Measurements from ENCODE around the gene WDPCP. TPM values are rescaled to one million over a fixed set of nuclear protein-coding genes. Genes with fewer than 3 reads are reported as not detected.
"Not testable (repeated sequence)": the region's sequence is repeated elsewhere in the genome, so short reads cannot be mapped to it uniquely, and the experiment has no call there.

Gene WDPCP
- total RNA-seq, 1 donor from 2014 or later: 9.1 TPM

DNA sequence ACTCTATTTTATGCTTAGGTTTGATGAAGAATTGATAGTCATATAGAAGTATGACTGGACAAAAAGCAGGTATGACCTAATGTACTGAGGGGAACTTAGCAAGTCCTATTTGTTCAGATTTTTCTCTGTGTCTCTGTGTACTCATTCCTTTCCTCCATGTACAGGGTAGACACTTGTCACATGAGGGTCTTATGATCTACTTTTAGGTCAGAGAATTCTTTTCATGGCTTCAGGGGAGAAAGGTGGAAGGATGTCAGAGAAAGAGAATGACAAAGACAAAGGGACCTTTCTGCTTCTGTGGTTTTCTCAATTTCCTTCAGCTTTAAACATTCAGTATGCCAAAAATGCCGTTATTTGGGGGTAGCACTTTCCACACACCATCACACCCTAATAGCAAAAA is 181.6 kb downstream of the WDPCP start:
- Mint-ChIP-seq H3K4me3 (no peak overlapping the region), H3K36me3 (ENCODE audit: low read depth) (peaks cover 11% of the 10 kb centered on the region), H3K27me3 (ENCODE audit: low read depth) (no peaks in the 10 kb centered on the region), H3K9me3 (no peaks in the 10 kb centered on the region), H3K27ac (ENCODE audit: unreplicated experiment) (no peak overlapping the region), H3K4me1 (no peaks in the 10 kb centered on the region)
- TF ChIP-seq, protein P1, sequence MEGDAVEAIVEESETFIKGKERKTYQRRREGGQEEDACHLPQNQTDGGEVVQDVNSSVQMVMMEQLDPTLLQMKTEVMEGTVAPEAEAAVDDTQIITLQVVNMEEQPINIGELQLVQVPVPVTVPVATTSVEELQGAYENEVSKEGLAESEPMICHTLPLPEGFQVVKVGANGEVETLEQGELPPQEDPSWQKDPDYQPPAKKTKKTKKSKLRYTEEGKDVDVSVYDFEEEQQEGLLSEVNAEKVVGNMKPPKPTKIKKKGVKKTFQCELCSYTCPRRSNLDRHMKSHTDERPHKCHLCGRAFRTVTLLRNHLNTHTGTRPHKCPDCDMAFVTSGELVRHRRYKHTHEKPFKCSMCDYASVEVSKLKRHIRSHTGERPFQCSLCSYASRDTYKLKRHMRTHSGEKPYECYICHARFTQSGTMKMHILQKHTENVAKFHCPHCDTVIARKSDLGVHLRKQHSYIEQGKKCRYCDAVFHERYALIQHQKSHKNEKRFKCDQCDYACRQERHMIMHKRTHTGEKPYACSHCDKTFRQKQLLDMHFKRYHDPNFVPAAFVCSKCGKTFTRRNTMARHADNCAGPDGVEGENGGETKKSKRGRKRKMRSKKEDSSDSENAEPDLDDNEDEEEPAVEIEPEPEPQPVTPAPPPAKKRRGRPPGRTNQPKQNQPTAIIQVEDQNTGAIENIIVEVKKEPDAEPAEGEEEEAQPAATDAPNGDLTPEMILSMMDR (conservative IDR thresholded peaks at IDR 0.05): no peak
- no peak for DNase-seq (ENCODE audit: low read depth, low spot score)

DNA sequence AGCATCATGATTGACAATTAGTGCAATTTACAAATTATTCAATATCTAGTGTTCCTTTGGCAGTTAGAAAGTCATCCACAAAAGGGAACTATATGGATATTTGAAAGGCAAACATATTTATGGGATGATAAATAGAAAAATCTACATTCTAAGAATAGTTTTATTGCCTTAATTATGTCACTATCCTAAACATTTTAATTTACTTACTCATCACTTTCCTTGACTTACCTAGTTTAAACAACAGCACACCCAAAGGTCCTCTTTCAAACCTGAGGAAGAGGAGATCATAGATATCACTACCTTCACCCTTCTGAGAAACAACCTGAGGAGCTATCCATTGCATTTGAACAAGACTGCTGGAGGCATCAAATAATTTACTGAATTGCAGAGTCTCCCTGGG is 184.5 kb downstream of the WDPCP start:
- H3K27ac Mint-ChIP-seq (ENCODE audit: unreplicated experiment): no peak overlapping the region
- no peaks in the 10 kb centered on the region for H3K9me3 Mint-ChIP-seq
- no peaks in the 10 kb centered on the region for H3K4me1 Mint-ChIP-seq
- no peaks in the 10 kb centered on the region for H3K27me3 Mint-ChIP-seq (ENCODE audit: low read depth)
- H3K36me3 Mint-ChIP-seq (ENCODE audit: low read depth): peaks cover 11% of the 10 kb centered on the region
- H3K4me3 Mint-ChIP-seq: no peak overlapping the region
- no peak for DNase-seq (ENCODE audit: low read depth, low spot score)
- TF ChIP-seq, protein P1 (conservative IDR thresholded peaks at IDR 0.05): no peak

DNA sequence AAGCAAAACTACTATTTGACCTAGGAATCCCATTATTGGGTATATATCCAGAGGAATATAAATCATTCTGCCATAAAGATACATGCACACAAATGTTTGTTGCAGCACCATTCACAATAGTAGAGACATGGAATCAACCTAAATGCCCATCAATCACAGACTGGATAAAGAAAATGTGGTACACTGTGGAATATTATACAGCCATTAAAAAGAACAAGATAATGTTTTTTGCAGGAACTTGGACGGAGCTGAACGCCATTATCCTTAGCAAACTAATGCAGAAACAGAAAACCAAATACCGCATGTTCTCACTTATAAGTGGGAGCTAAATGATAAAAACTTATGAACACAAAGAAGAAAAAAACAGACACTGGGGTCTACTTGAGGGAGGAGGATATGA is 185.4 kb downstream of the WDPCP start:
- H3K4me1 Mint-ChIP-seq; H3K9me3 Mint-ChIP-seq; H3K27ac Mint-ChIP-seq (ENCODE audit: unreplicated experiment); H3K4me3 Mint-ChIP-seq; DNase-seq (ENCODE audit: low read depth, low spot score); H3K27me3 Mint-ChIP-seq (ENCODE audit: low read depth): not testable (repeated sequence)
- peaks cover 11% of the 10 kb centered on the region for H3K36me3 Mint-ChIP-seq (ENCODE audit: low read depth)

DNA sequence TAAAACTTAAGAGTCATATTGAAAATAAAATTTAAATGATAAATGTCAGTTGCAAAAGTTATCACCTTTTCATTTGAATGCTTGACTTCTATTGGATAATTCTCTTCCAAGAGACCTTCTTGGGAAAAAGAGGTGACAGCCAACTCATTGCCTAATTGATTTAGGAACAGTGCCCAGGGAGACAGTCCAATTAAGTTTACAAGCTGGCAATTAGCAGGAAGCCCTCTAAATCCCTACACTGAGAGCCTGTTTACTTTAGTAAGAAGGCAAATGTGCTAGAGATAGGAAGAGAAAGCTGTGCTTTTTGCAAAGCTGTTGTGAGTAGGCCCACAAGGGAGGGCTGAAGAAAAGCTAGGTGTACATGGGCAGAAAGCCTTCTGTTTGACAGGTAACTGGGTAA is 189.1 kb downstream of the WDPCP start:
- H3K27me3 Mint-ChIP-seq (ENCODE audit: low read depth): no peaks in the 10 kb centered on the region
- no peaks in the 10 kb centered on the region for H3K4me1 Mint-ChIP-seq
- TF ChIP-seq, protein P1 (conservative IDR thresholded peaks at IDR 0.05): no peak
- DNase-seq (ENCODE audit: low read depth, low spot score): no peak
- H3K36me3 Mint-ChIP-seq (ENCODE audit: low read depth): peaks cover 18% of the 10 kb centered on the region
- no peak overlapping the region for H3K4me3 Mint-ChIP-seq
- H3K27ac Mint-ChIP-seq (ENCODE audit: unreplicated experiment): no peak overlapping the region
- H3K9me3 Mint-ChIP-seq: peaks cover 8% of the 10 kb centered on the region

DNA sequence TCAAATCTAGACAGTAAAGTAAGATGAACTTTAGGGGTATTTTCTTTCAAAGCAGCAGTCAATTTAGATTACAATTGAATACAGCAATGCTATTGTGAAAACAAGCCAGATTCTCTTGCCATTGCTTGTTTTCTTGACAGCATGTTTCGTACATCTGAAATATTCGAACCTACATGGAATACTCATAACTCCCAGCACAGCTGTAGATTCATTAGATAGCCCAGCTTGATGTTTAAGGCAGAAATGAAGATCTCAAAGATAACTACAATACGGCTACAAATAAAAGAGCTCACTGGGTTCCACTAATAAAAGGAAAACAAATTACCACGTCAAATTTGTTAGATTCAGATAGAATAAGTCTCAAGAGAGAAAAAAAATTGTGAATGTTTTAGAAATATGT is 208.8 kb downstream of the WDPCP start:
- Mint-ChIP-seq H3K4me3 (no peak overlapping the region), H3K4me1 (no peaks in the 10 kb centered on the region), H3K9me3 (no peaks in the 10 kb centered on the region), H3K36me3 (ENCODE audit: low read depth) (no peaks in the 10 kb centered on the region), H3K27me3 (ENCODE audit: low read depth) (no peaks in the 10 kb centered on the region), H3K27ac (ENCODE audit: unreplicated experiment) (no peak overlapping the region)
- TF ChIP-seq, protein P1 (conservative IDR thresholded peaks at IDR 0.05): no peak
- no peak for DNase-seq (ENCODE audit: low read depth, low spot score)

DNA sequence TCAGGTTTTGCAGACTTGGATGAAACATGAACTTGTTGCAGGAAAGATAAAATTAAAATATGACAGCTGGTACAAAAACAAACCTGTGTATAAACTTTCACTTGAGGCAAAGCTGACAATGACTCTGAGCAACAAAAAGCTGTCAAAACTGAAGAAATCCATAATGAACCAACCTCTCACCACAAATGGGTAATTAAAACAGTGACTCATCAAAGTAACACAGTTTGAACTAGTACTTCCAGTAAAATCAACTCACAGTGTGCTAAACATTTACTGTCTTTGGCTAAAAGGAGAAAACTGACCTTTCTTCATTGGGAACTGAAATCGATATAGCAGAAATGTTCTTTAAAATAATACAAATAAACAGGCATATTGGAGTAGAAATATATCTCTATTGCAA is 209.7 kb downstream of the WDPCP start:
- Mint-ChIP-seq H3K27me3 (ENCODE audit: low read depth) (no peaks in the 10 kb centered on the region), H3K4me1 (no peaks in the 10 kb centered on the region), H3K27ac (ENCODE audit: unreplicated experiment) (no peak overlapping the region), H3K4me3 (no peak overlapping the region), H3K9me3 (no peaks in the 10 kb centered on the region), H3K36me3 (ENCODE audit: low read depth) (no peaks in the 10 kb centered on the region)
- TF ChIP-seq, protein P1 (conservative IDR thresholded peaks at IDR 0.05): no peak
- no peak for DNase-seq (ENCODE audit: low read depth, low spot score)
